Lower lobe of right lung (tissue), 2 donors: ENCODE data around the gene VPS18. TPM values are rescaled to one million over a fixed set of nuclear protein-coding genes. Genes with fewer than 3 reads are reported as not detected.

Experiments
- ATAC-seq, 2 donors: fragments of 200-7000 bp; cut with Tn5 transposase; one replicate each; pipeline ENCODE4 v1.9.1; 2020 to 2022; ENCODE audit warnings: mild to moderate bottlenecking in 2 of 2, moderate library complexity in 2 of 2
- DNase-seq: peaks from one replicate; pipeline ENCODE4 v3.0.0-alpha.2; 2020
- H3K27ac ChIP-seq: fragments of 200-600 bp; one replicate; pipeline ENCODE4 v1.8.0; 2022
- H3K27me3 ChIP-seq: fragments of 200-600 bp; one replicate; pipeline ENCODE4 v1.8.0; 2022; ENCODE audit warnings: low read depth
- H3K36me3 ChIP-seq: fragments of 200-600 bp; one replicate; pipeline ENCODE4 v1.8.0; 2022; ENCODE audit warnings: mild to moderate bottlenecking
- H3K4me1 ChIP-seq: fragments of 200-600 bp; one replicate; pipeline ENCODE4 v1.8.0; 2022
- H3K4me3 ChIP-seq: fragments of 200-600 bp; one replicate; pipeline ENCODE4 v1.8.0; 2022; ENCODE audit warnings: mild to moderate bottlenecking
- H3K9me3 ChIP-seq: fragments of 200-600 bp; one replicate; pipeline ENCODE4 v1.8.0; 2022
- CTCF ChIP-seq: fragments of 200-600 bp; IDR thresholded peaks from one replicate; pipeline ENCODE4 v1.8.0; 2022; ENCODE audit warnings: antibody characterized with exemption, mild to moderate bottlenecking
- intact Hi-C: fragments of 100-400 bp; cut with DNase I; formaldehyde crosslinking; loops from one replicate; pipeline ENCODE4 v1.11.0; 2022
- total RNA-seq: library from RNA; stranded (reverse); fragmentation: NEBNext Ultra II Directional; extraction: Animal tissue kit (Norgen Biotek cat#: 25700); gene quantifications from one replicate; pipeline ENCODE4 v1.2.1, GENCODE V29; 2021
- donor health status: DM: no; HTN: yes; CAD: no; lungs with severe emphysema.

The VPS18 gene
- total RNA-seq, 1 donor from 2014 or later: 24.0 TPM

GRCh38 chr15:40952901-40953712 lies 58.9 kb downstream of the VPS18 start, which contains the start of gene CHAC1:
CHAC1 (plus strand) TSS chr15:40953471; CDS start chr15:40953584, 113 bp downstream.
- H3K4me3 ChIP-seq: peak within 1 kb of the TSS; percentile 79
- no peaks in the 10 kb centered on the region for H3K27me3 ChIP-seq
- peak; percentile 98 for DNase-seq
- H3K27ac ChIP-seq: peak within 1 kb of the TSS; percentile 87
- peak; percentile 95 to 97 for ATAC-seq
- intact Hi-C loops: no loop called here
- peak; percentile 26 for TF ChIP-seq CTCF
- peaks cover 26% of the 10 kb centered on the region for H3K4me1 ChIP-seq
- no peaks in the 10 kb centered on the region for H3K9me3 ChIP-seq
- no peaks in the 10 kb centered on the region for H3K36me3 ChIP-seq

Other genes starting within 250 kb of the VPS18 start
- 1.1 TPM for gene RAD51, start 199.3 kb upstream of the VPS18 start, total RNA-seq
- 101 TPM for gene RMDN3, start 139.2 kb upstream of the VPS18 start, total RNA-seq
- gene GCHFR, start 130.4 kb upstream of the VPS18 start, total RNA-seq: 99.5 TPM
- 2.4 TPM for gene C15orf62, start 124.5 kb upstream of the VPS18 start, total RNA-seq
- 29.6 TPM for gene ZFYVE19, start 87.4 kb upstream of the VPS18 start, total RNA-seq
- gene DNAJC17, start 87.0 kb upstream of the VPS18 start, total RNA-seq: 28.4 TPM
- 0.53 TPM for gene PPP1R14D, start 65.7 kb upstream of the VPS18 start, total RNA-seq
- gene SPINT1, start 50.4 kb upstream of the VPS18 start, total RNA-seq: 76.5 TPM
- 1.5 TPM for gene RHOV, start 20.2 kb upstream of the VPS18 start, total RNA-seq
- gene DLL4, start 34.9 kb downstream of the VPS18 start, total RNA-seq: 21.3 TPM
- 1.8 TPM for gene CHAC1, start 59.0 kb downstream of the VPS18 start, total RNA-seq
- gene INO80, start 221.8 kb downstream of the VPS18 start, total RNA-seq: 25.0 TPM